ENCODE data around the gene RNF13.

DNA sequence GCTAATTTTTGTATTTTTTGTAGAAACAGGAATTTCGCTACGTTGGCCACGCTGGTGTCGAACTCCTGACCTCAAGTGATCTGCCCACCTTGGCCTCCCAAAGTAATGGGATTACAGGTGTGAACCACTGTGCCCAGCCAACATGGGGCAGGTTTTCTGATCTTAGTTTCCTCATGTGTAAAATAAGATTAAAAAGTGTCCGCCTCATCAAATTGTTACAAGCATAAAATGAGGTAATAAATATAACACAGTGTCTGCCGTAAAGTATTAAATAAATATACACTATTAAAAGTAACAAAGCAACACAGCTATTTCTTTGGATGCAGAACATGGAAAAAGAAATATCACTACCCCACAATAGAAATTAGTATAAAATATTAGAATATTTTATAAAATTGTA is 44.3 kb upstream of the RNF13 start:
- TF ChIP-seq TCF7L2 (IDR thresholded peaks at IDR 0.05; ENCODE audit: low read depth, low read length): no peak
- TF ChIP-seq POLR2AphosphoS5 (IDR thresholded peaks at IDR 0.05; ENCODE audit: low read depth, low read length): no peak

All from Panc1 (cell line).